ENCODE data around the gene SLC26A11.
"Not testable (repeated sequence)": the region's sequence is repeated elsewhere in the genome, so short reads cannot be mapped to it uniquely, and the experiment has no call there.

SLC26A11 gene

DNA sequence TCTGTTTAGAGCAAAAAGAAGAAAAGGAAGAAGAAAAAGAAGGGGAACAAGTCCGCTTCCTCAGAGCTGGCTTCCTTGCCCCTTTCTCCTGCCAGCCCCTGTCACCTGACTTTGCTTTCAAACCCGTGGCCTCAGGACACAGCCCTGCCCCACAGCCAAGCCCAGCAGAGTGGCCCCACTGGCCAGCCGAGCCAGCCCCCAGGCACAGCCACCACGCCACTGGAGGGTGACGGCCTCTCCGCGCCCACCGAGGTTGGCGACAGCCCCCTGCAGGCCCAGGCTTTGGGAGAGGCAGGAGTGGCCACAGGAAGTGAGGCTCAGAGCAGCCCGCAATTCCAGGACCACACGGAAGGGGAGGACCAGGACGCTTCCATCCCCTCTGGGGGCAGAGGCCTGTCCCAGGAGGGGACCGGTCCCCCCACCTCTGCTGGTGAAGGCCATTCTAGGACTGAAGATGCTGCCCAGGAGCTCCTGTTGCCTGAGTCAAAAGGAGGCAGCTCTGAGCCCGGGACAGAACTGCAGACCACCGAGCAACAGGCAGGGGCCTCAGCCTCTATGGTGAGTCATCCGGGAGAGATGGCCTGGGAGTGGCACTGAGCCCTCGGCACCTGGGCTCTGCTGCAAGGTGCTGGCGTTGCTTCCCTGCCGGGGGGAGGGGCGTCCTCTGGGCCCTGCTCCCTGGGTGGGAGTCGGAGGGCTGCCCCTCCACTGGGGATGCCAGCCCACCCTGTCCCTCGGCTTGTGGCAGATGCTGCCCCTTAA, 67.8 kb downstream of the SLC26A11 start:
- DNase-seq, result no peak

DNA sequence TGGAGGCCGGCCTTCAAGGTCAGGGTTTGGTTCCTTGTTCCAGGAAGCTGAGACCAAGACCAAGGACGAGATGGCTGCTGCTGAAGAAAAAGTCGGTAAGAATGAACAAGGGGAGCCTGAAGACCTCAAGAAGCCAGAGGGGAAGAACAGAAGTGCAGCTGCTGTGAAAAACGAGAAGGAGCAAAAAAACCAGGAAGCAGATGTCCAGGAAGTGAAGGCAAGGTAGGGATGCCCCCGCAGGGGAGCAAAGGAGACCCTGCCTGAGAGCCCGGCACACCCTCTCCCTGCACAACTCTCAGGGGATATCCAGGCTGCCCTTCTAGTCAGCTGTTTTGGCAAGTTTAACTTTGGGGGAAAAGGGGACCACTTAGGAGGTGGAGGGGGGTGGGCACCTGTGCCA, 69.4 kb downstream of the SLC26A11 start:
- no peak for DNase-seq

GRCh38 chr17:80290156-80290555, 69.9 kb downstream of the SLC26A11 start:
- no peak for DNase-seq

DNA sequence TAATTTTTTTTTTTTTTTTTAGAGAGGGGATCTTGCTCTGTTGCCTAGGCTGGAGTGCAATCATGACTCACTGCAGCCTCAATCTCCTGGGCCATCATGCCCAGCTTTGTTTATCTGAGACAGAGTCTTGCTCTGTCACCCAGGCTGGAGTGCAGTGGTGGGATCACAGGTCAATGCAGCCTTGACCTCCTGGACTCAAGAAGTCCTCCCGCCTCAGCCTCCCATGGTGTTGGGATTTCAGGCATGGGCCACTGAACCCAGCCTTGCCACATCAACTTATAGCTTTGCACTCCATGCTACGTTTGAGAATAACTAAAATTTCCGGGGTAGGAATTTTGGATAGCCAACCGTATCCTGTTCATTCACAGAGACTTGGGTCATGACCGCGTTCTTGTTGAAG, 71.0 kb downstream of the SLC26A11 start:
- no peak for DNase-seq

DNA sequence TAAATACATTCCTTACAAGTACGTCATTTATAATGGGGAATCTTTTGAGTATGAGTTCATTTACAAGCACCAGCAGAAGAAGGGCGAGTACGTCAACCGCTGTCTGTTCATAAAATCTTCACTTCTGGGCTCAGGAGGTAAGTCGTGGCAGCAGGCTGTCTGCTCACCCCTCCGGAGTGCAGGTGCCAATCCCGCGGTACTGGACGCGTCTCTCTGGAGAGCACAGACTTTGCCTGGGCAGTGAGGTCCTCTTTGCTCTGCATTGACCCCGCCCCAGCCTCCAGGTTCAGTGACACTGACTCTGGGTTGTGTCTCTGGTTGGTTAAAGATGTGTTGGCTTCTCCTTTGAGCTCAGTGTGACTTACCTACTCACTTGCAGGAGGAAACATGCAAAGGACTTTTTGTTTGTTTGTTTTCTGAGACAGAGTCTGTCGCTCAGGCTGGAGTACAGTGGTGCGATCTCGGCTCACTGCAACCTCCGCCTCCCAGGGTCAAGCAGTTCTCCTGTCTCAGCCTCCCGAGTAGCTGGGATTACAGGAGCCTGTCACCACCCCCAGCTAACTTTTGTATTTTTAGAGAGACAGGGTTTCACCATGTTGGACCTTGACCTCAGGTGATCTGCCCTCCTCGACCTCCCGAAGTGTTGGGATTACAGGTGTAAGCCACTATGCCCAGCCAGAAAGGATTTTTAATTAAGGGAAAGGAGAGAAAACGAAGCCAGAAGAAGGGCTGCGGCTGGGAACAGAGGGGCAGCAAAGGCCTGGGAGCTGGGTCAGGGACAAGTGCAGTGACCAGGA, 71.7 kb downstream of the SLC26A11 start:
- no peak for DNase-seq

GRCh38 chr17:80292521-80292971, 72.3 kb downstream of the SLC26A11 start:
- no peak for DNase-seq

- no peak for DNase-seq
Measured at GRCh38 chr17:80294210-80294609, 74.0 kb downstream of the SLC26A11 start.

DNA sequence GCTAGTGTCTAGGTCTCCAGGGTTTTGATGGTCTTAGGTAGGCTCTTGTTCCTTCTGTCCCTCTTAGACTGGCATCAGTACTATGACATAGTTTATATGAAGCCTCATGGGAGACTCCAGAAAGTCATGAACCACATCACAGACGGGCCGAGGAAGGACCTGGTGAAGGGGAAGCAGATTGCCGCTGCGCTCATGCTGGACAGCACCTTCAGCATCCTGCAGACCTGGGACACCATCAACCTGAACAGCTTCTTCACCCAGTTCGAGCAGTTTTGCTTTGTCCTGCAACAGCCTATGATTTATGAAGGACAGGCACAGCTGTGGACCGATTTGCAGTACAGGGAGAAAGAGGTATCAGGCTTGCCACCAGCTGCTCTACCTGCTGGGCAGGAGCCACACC, 74.4 kb downstream of the SLC26A11 start:
- no peak for DNase-seq

GRCh38 chr17:80295146-80295545, 74.9 kb downstream of the SLC26A11 start:
- DNase-seq, result no peak

- no peak for DNase-seq
Measured at GRCh38 chr17:80295559-80295958, 75.3 kb downstream of the SLC26A11 start.

- no peak for DNase-seq
Measured at GRCh38 chr17:80296221-80296620, 76.0 kb downstream of the SLC26A11 start.

DNA sequence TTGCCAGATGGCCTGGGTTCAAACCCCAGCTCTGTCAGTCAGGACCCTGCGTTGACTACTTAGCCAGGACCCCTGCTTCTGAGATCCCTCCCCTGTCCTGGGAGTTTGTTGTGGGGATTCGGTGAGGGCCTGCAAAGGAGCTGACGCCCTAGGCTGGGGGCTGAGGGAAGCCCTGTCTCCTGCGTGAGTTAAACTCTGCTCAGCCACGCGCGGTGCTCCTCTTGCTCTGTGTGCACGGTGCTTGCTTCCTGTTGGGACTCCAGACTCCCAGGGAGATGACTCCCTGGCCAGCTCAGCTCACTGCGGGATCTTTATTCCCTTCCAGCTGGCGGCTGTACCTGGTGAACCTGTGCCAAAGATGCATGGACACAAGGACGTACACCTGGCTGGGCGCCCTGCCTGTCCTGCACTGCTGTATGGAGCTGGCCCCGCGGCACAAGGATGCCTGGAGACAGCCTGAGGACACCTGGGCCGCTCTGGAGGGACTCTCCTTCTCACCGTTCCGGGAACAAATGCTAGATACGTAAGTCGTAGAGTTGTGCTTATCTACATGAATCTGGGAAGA, 77.9 kb downstream of the SLC26A11 start:
- DNase-seq, result no peak

DNA sequence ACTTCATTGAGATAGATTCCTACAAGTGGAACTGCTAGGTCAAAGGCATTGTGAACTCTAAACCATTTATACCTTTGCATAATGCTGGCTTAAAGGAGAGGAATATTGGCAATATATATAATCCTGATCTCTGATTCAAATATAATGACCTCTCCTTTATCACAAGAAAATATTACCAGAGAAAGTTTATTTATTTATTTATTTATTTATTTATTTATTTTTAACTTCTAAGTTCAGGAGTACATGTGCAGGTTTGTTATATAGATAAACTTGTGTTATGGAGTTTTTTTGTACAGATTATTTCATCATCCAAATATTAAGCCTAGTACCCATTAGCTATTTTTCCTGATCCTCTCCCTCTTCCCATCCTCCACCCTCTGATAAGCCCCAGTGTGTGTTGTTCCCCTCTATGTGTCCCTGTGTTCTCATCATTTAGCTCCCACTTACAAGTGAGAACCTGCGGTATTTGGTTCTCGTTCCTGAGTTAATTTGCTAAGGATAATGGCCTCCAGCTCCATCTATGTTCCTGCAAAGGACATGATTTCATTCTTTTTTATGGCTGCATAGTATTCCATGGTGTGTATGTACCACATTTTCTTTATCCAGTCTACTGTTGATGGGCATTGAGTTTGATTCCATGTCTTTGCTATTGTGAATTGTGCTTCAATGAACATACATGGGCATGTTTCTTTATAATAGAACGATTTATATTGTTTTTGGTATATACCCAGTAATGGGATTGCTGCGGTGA, 79.3 kb downstream of the SLC26A11 start:
- not testable (repeated sequence) for DNase-seq

DNA sequence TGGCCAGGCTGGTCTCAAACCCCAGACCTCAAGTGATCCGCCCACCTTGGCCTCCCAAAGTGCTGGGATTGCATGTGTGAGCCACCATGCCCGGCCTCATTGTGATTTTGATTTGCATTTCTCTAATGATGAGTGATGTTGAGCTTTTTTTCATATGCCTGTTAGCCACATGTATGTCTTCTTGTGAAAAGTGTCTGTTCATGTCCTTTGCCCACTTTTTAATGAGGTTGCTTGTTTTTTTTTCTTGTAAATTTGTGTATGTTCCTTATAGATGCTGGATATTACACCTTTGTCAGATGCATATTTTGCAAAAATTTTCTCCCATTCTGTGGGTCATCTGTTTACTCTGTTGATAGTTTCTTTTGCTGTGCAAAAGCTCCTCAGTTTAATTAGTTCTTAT, 80.5 kb downstream of the SLC26A11 start:
- DNase-seq, result not testable (repeated sequence)
